ENCODE results near the gene LRMDA.

- TF ChIP-seq, protein P1, sequence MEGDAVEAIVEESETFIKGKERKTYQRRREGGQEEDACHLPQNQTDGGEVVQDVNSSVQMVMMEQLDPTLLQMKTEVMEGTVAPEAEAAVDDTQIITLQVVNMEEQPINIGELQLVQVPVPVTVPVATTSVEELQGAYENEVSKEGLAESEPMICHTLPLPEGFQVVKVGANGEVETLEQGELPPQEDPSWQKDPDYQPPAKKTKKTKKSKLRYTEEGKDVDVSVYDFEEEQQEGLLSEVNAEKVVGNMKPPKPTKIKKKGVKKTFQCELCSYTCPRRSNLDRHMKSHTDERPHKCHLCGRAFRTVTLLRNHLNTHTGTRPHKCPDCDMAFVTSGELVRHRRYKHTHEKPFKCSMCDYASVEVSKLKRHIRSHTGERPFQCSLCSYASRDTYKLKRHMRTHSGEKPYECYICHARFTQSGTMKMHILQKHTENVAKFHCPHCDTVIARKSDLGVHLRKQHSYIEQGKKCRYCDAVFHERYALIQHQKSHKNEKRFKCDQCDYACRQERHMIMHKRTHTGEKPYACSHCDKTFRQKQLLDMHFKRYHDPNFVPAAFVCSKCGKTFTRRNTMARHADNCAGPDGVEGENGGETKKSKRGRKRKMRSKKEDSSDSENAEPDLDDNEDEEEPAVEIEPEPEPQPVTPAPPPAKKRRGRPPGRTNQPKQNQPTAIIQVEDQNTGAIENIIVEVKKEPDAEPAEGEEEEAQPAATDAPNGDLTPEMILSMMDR (conservative IDR thresholded peaks at IDR 0.05; ENCODE audit: low read length) = no peak
- TF ChIP-seq EZH2phosphoT487 (IDR thresholded peaks at IDR 0.05; ENCODE audit: borderline replicate concordance, low read depth, low read length) = no peak
Measured at GRCh38 chr10:76395251-76395650, 963.8 kb downstream of the LRMDA start.

All from OCI-LY7 (cell line).